ENCODE measurements around the gene DPF1.

DNA sequence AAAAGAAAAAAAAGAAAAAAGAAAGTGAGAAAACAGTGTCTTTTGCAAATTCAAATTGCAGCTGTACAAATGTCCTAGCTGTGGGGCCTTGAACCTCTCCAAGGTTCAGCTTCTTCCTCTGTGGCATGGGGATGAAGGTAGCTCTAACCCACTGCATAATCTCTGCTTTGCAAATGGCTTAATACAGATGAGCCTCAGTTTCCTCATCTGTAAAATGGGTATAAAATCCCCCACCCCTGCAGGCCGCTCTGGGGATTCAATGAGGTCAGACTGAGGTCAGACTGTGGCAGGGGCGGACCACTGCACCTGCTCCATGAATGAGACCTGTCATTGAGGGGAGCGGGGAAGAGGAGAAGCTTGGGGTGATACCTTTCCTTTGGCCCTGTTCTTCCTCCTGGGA is 5.8 kb downstream of the DPF1 start:
- TF ChIP-seq, protein P1, sequence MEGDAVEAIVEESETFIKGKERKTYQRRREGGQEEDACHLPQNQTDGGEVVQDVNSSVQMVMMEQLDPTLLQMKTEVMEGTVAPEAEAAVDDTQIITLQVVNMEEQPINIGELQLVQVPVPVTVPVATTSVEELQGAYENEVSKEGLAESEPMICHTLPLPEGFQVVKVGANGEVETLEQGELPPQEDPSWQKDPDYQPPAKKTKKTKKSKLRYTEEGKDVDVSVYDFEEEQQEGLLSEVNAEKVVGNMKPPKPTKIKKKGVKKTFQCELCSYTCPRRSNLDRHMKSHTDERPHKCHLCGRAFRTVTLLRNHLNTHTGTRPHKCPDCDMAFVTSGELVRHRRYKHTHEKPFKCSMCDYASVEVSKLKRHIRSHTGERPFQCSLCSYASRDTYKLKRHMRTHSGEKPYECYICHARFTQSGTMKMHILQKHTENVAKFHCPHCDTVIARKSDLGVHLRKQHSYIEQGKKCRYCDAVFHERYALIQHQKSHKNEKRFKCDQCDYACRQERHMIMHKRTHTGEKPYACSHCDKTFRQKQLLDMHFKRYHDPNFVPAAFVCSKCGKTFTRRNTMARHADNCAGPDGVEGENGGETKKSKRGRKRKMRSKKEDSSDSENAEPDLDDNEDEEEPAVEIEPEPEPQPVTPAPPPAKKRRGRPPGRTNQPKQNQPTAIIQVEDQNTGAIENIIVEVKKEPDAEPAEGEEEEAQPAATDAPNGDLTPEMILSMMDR (IDR thresholded peaks at IDR 0.05) = no peak
- no peak for TF ChIP-seq POLR2A (IDR thresholded peaks at IDR 0.05)

Data from body of pancreas (tissue), 4 donors.